HG03103 (cell line): ENCODE results near the gene WDR27.
"Not testable (repeated sequence)": the region's sequence is repeated elsewhere in the genome, so short reads cannot be mapped to it uniquely, and the experiment has no call there.

Experiments used
- ATAC-seq: cut with Tn5 transposase; IDR thresholded peaks from one replicate; pipeline ENCODE4 v1.9.1; 2021; ENCODE audit warnings: low read depth; ENCODE audit not compliant: unreplicated experiment

The WDR27 gene

GRCh38 chr6:169454204-169454871, 247.5 kb downstream of the WDR27 start:
- no peak for ATAC-seq

GRCh38 chr6:169452869-169453620, 248.8 kb downstream of the WDR27 start:
- no peak for ATAC-seq

GRCh38 chr6:169452117-169452868, 249.5 kb downstream of the WDR27 start:
- ATAC-seq, result no peak

- ATAC-seq, result no peak
Observed at GRCh38 chr6:169451065-169451838, 250.6 kb downstream of the WDR27 start.

- no peak for ATAC-seq
Observed at GRCh38 chr6:169450097-169450496, 251.7 kb downstream of the WDR27 start.

- ATAC-seq, result no peak
Observed at GRCh38 chr6:169449221-169449620, 252.6 kb downstream of the WDR27 start.

- ATAC-seq, result no peak
Observed at GRCh38 chr6:169445661-169446581, 255.9 kb downstream of the WDR27 start.

GRCh38 chr6:169445227-169445626, 256.6 kb downstream of the WDR27 start:
- no peak for ATAC-seq

- ATAC-seq, result no peak
Observed at GRCh38 chr6:169441292-169441691, 260.5 kb downstream of the WDR27 start.

- ATAC-seq, result no peak
Observed at GRCh38 chr6:169439710-169440109, 262.1 kb downstream of the WDR27 start.

- not testable (repeated sequence) for ATAC-seq
Observed at GRCh38 chr6:169434554-169434953, 267.3 kb downstream of the WDR27 start.

GRCh38 chr6:169429001-169429400, 272.8 kb downstream of the WDR27 start:
- ATAC-seq, result no peak

- ATAC-seq, result no peak
Observed at GRCh38 chr6:169428532-169428931, 273.3 kb downstream of the WDR27 start.

- ATAC-seq, result no peak
Observed at GRCh38 chr6:169427856-169428255, 274.0 kb downstream of the WDR27 start.

GRCh38 chr6:169426611-169427010, 275.2 kb downstream of the WDR27 start:
- no peak for ATAC-seq

GRCh38 chr6:169425628-169426370, 276.0 kb downstream of the WDR27 start:
- no peak for ATAC-seq

- no peak for ATAC-seq
Observed at GRCh38 chr6:169424821-169425240, 277.0 kb downstream of the WDR27 start.

- ATAC-seq, result no peak
Observed at GRCh38 chr6:169424149-169424804, 277.6 kb downstream of the WDR27 start.
